GM20431 (cell line): ENCODE measurements around the gene EIF4A2.
"Not testable (repeated sequence)": the region's sequence is repeated elsewhere in the genome, so short reads cannot be mapped to it uniquely, and the experiment has no call there.

Experiments
- in situ Hi-C: fragments of 300-500 bp; cut with MseI, MboI; formaldehyde crosslinking; loops from one replicate; pipeline ENCODE4 v1.15.0; 2020; ENCODE audit warnings: low sequenced_read_pairs; ENCODE audit not compliant: unreplicated experiment

EIF4A2 gene

GRCh38 chr3:186814100-186814499 lies 30.7 kb downstream of the EIF4A2 start:
- in situ Hi-C loops = loop anchor here (10.0 kb wide), 1 partner anchor 199 kb away; the partner anchor contains the start of gene AHSG

GRCh38 chr3:186815435-186815834 lies 32.1 kb downstream of the EIF4A2 start:
- in situ Hi-C loops = loop anchor here (10.0 kb wide), 1 partner anchor 201 kb away; the partner anchor contains the start of gene AHSG

GRCh38 chr3:186818516-186818915 lies 35.1 kb downstream of the EIF4A2 start:
- in situ Hi-C loops = loop anchor here (10.0 kb wide), 1 partner anchor 204 kb away; the partner anchor contains the start of gene AHSG

GRCh38 chr3:186818956-186819355 lies 35.6 kb downstream of the EIF4A2 start:
- in situ Hi-C loops = loop anchor here (10.0 kb wide), 1 partner anchor 204 kb away; the partner anchor contains the start of gene AHSG

- in situ Hi-C loops = no loop called here
These were observed 38.3 kb downstream of the EIF4A2 start for GRCh38 chr3:186821429-186822387.

GRCh38 chr3:186822388-186822759 lies 39.0 kb downstream of the EIF4A2 start:
- in situ Hi-C loops = not testable (repeated sequence)

- in situ Hi-C loops = no loop called here
These were observed 40.0 kb downstream of the EIF4A2 start for GRCh38 chr3:186823386-186823785.

GRCh38 chr3:186824430-186825139 lies 41.2 kb downstream of the EIF4A2 start:
- in situ Hi-C loops = no loop called here

GRCh38 chr3:186825294-186825821 lies 42.0 kb downstream of the EIF4A2 start:
- in situ Hi-C loops = no loop called here

GRCh38 chr3:186825872-186826409 lies 42.6 kb downstream of the EIF4A2 start:
- in situ Hi-C loops = no loop called here

GRCh38 chr3:186826410-186826975 lies 43.1 kb downstream of the EIF4A2 start:
- in situ Hi-C loops = no loop called here

- in situ Hi-C loops = no loop called here
These were observed 43.8 kb downstream of the EIF4A2 start for GRCh38 chr3:186826976-186827857.

GRCh38 chr3:186828340-186828739 lies 45.0 kb downstream of the EIF4A2 start:
- in situ Hi-C loops = no loop called here

- in situ Hi-C loops = no loop called here
These were observed 48.4 kb downstream of the EIF4A2 start for GRCh38 chr3:186831798-186832197.

GRCh38 chr3:186832276-186832675 lies 48.9 kb downstream of the EIF4A2 start:
- in situ Hi-C loops = no loop called here
